PC-9 (cell line): ENCODE results near the gene SHC3. TPM values are rescaled to one million over a fixed set of nuclear protein-coding genes. Genes with fewer than 3 reads are reported as not detected.

Source experiments
- BruUV-seq: library from RNA; stranded (reverse); fragments of 400-500 nt; replicated peaks from 2 replicates; lab custom pipeline; 2021; lab: Mats Ljungman, UMichigan
- CTCF ChIA-PET: fragments of 300-600 bp; sonication (Branson Sonifier 250); formaldehyde crosslinking; loops from one replicate; lab custom pipeline; 2022; ENCODE audit warnings: antibody characterized with exemption; lab: Charles Lee
- POLR2A ChIA-PET: fragments of 300-600 bp; sonication (Branson Sonifier 250); formaldehyde crosslinking; loops from one replicate; lab custom pipeline; 2022; ENCODE audit warnings: antibody characterized with exemption; ENCODE audit not compliant: unreplicated experiment; lab: Charles Lee
- DNase-seq, 2 experiments: peaks; one replicate each; pipeline versions ENCODE4 v3.0.0 to v3.0.0-alpha.2; 2015 to 2022; ENCODE audit warnings: mixed read lengths in 1 of 2
- H2AFZ ChIP-seq: fragments of 200-600 bp; sonication (generic); 2 replicates; pipeline ENCODE4 v1.8.1; 2017; ENCODE audit warnings: antibody characterized with exemption
- H3F3A ChIP-seq: fragments of 200-600 bp; sonication (generic); 2 replicates; pipeline ENCODE4 v1.8.1; 2017; ENCODE audit warnings: antibody characterized with exemption, mild to moderate bottlenecking, low read depth; ENCODE audit not compliant: insufficient read depth
- H3K27ac ChIP-seq: fragments of 200-600 bp; sonication (generic); 2 replicates; pipeline ENCODE4 v1.6.1; 2016; ENCODE audit warnings: mixed run types
- H3K27me3 ChIP-seq: fragments of 200-600 bp; sonication (generic); 2 replicates; pipeline ENCODE4 v1.6.1; 2016; ENCODE audit warnings: low read depth, mixed run types; ENCODE audit not compliant: insufficient read depth
- H3K36me3 ChIP-seq: fragments of 200-600 bp; sonication (generic); 2 replicates; pipeline ENCODE4 v1.6.1; 2016; ENCODE audit warnings: low read depth, mixed run types
- H3K4me1 ChIP-seq: fragments of 200-600 bp; sonication (generic); replicated peaks from 2 replicates; pipeline ENCODE4 v1.6.1; 2016; ENCODE audit warnings: mixed run types; ENCODE audit not compliant: insufficient read depth
- H3K4me2 ChIP-seq: fragments of 200-600 bp; sonication (generic); 2 replicates; pipeline ENCODE4 v1.6.1; 2017; ENCODE audit warnings: mixed run types
- H3K4me3 ChIP-seq: fragments of 200-600 bp; sonication (generic); 2 replicates; pipeline ENCODE4 v1.6.1; 2016; ENCODE audit warnings: mixed run types
- H3K79me2 ChIP-seq: fragments of 200-600 bp; sonication (generic); 2 replicates; pipeline ENCODE4 v1.6.1; 2017; ENCODE audit warnings: low read depth, mixed run types
- H3K9me2 ChIP-seq: fragments of 200-600 bp; sonication (generic); 2 replicates; pipeline ENCODE4 v1.8.1; 2017; ENCODE audit warnings: mild to moderate bottlenecking; ENCODE audit not compliant: insufficient read depth
- H3K9me3 ChIP-seq: fragments of 200-600 bp; sonication (generic); 2 replicates; pipeline ENCODE4 v1.8.1; 2016; ENCODE audit warnings: low read depth; ENCODE audit not compliant: insufficient read depth
- H4K20me1 ChIP-seq: fragments of 200-600 bp; sonication (generic); 2 replicates; pipeline ENCODE4 v1.8.1; 2017; ENCODE audit not compliant: insufficient read depth
- EZH2 ChIP-seq: fragments of 200-600 bp; sonication (generic); IDR thresholded peaks from 2 replicates; pipeline ENCODE4 v1.8.0; 2017; ENCODE audit warnings: antibody characterized with exemption, low read depth
- intact Hi-C: fragments of 100-400 bp; cut with micrococcal nuclease; formaldehyde crosslinking; loops from one replicate; pipeline ENCODE4 v1.10.0; 2022; ENCODE audit not compliant: unreplicated experiment
- total RNA-seq: library from RNA; stranded (reverse); gene quantifications from 2 replicates; pipeline ENCODE4 v1.2.3, GENCODE V29; 2021
- TF ChIP-seq, protein P1 (sequence below): fragments of 200-600 bp; sonication (generic); conservative IDR thresholded peaks from 2 replicates; pipeline ENCODE4 v1.6.1; 2017; ENCODE audit warnings: mixed run types, antibody characterized with exemption, mild to moderate bottlenecking, moderate library complexity

SHC3 gene
- total RNA-seq, 1 experiment from 2014 or later, result 15.9 TPM

DNA sequence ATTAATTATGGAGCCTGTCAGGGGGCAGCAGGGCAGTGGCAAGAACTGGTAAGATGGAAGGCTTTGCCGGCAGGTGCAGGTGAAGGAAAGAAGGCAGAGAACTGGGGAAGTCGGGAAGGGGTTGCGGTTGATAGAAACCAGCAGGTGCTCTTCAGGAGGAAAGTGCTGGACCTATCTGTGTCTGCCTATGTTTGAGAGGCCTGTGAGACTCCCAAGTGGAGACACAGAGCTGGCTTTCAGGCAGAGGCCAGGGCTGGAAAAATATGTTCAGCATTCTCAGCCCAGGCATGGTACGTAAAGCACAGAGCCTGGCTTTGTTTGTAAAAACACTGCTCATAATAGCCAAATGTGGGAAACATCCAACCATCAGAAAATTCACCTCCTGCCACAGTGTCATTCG lies 117.8 kb downstream of the SHC3 start:
- ChIA-PET POLR2A (no interaction called here), CTCF (no interaction called here)
- no peaks in the 10 kb centered on the region for H4K20me1 ChIP-seq
- no peaks in the 10 kb centered on the region for H3K27me3 ChIP-seq
- H3K79me2 ChIP-seq, result no peaks in the 10 kb centered on the region
- H3K9me2 ChIP-seq, result no peaks in the 10 kb centered on the region
- H3F3A ChIP-seq, result no peaks in the 10 kb centered on the region
- no peak overlapping the region for H3K4me2 ChIP-seq
- DNase-seq, result no peak
- no peaks in the 10 kb centered on the region for H3K36me3 ChIP-seq
- no TSS peak for BruUV-seq
- H3K4me3 ChIP-seq, result no peak overlapping the region
- H2AFZ ChIP-seq, result no peak overlapping the region
- TF ChIP-seq, protein P1, sequence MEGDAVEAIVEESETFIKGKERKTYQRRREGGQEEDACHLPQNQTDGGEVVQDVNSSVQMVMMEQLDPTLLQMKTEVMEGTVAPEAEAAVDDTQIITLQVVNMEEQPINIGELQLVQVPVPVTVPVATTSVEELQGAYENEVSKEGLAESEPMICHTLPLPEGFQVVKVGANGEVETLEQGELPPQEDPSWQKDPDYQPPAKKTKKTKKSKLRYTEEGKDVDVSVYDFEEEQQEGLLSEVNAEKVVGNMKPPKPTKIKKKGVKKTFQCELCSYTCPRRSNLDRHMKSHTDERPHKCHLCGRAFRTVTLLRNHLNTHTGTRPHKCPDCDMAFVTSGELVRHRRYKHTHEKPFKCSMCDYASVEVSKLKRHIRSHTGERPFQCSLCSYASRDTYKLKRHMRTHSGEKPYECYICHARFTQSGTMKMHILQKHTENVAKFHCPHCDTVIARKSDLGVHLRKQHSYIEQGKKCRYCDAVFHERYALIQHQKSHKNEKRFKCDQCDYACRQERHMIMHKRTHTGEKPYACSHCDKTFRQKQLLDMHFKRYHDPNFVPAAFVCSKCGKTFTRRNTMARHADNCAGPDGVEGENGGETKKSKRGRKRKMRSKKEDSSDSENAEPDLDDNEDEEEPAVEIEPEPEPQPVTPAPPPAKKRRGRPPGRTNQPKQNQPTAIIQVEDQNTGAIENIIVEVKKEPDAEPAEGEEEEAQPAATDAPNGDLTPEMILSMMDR, result no peak
- TF ChIP-seq EZH2, result no peak
- no peaks in the 10 kb centered on the region for H3K9me3 ChIP-seq
- intact Hi-C loops, result no loop called here
- H3K27ac ChIP-seq, result no peak overlapping the region
- H3K4me1 ChIP-seq, result no peaks in the 10 kb centered on the region

DNA sequence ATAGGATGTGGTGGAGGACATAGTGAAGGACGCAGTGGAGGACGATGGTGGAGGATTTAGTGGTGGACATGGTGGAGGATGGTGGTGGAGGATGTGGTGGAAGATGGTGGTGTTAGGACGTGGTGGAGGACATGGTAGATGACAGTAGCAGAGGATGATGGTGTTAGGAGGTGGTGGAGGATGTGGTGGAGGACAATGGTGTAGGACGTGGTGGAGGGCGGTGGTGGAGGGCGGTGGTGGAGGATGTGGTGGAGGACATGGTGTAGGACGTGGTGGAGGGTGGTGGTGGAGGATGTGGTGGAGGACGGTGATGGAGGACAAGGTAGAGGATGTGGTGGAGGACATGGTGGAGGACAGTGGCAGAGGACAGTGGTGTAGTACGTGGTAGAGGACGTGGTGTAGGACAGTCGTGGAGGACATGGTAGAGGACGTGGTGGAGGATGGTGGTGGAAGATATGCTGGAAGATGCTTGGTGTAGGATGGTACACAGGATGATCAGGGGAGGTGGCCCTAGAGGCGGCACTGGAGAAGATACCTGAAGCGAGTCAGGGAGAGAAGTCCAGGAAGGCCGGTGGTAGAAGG lies 118.6 kb downstream of the SHC3 start:
- Histone ChIP-seq H4K20me1 (no peaks in the 10 kb centered on the region), H3K4me2 (no peak overlapping the region), H2AFZ (no peak overlapping the region), H3K27ac (no peak overlapping the region), H3K4me3 (no peak overlapping the region), H3K79me2 (no peaks in the 10 kb centered on the region), H3K9me3 (no peaks in the 10 kb centered on the region), H3K4me1 (no peaks in the 10 kb centered on the region), H3F3A (no peaks in the 10 kb centered on the region), H3K9me2 (no peaks in the 10 kb centered on the region), H3K27me3 (no peaks in the 10 kb centered on the region), H3K36me3 (no peaks in the 10 kb centered on the region)
- ChIA-PET CTCF (no interaction called here), POLR2A (no interaction called here)
- TF ChIP-seq EZH2, result no peak
- TF ChIP-seq, protein P1, result no peak
- DNase-seq, result no peak
- no TSS peak for BruUV-seq
- intact Hi-C loops, result no loop called here

DNA sequence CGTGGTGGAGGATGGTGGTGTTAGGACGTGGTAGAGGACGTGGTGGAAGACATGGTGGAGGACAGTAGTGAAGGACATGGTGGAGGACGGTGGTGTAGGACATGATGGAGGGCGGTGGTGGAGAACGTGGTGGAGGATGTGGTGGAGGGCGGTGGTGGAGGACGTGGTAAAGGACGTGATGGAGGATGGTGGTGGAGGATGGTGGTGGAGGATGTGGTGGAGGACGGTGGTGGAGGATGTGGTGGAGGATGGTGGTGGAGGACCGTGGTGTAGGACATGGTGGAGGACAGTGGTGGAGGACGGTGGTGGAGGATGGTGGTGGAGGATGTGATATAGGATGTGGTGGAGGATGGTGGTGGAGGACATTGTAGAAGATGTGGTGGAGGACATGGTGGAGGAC lies 119.7 kb downstream of the SHC3 start:
- no peaks in the 10 kb centered on the region for H3F3A ChIP-seq
- CTCF ChIA-PET, result no interaction called here
- H3K9me2 ChIP-seq, result no peaks in the 10 kb centered on the region
- H3K4me2 ChIP-seq, result no peak overlapping the region
- no peaks in the 10 kb centered on the region for H3K36me3 ChIP-seq
- no TSS peak for BruUV-seq
- H2AFZ ChIP-seq, result no peak overlapping the region
- no peak overlapping the region for H3K27ac ChIP-seq
- intact Hi-C loops, result no loop called here
- no peaks in the 10 kb centered on the region for H4K20me1 ChIP-seq
- POLR2A ChIA-PET, result no interaction called here
- H3K27me3 ChIP-seq, result no peaks in the 10 kb centered on the region
- TF ChIP-seq EZH2, result no peak
- TF ChIP-seq, protein P1, result no peak
- H3K9me3 ChIP-seq, result no peaks in the 10 kb centered on the region
- H3K4me1 ChIP-seq, result no peaks in the 10 kb centered on the region
- no peak for DNase-seq
- no peak overlapping the region for H3K4me3 ChIP-seq
- no peaks in the 10 kb centered on the region for H3K79me2 ChIP-seq
